Measurements from ENCODE around the gene SLC24A1. TPM values are rescaled to one million over a fixed set of nuclear protein-coding genes. Genes with fewer than 3 reads are reported as not detected.

Gene SLC24A1
- 4.9 and 6.4 TPM in 2 replicates for total RNA-seq (2021)
- percentile 42 among the genes with signal in this experiment for Bru-seq, nascent RNA
- BruChase-seq, experiment 1, labeled RNA remaining after a 2-hour chase, result percentile 38 among the genes with signal in this experiment
- BruChase-seq, experiment 2, labeled RNA remaining after a 6-hour chase, result percentile 45 among the genes with signal in this experiment
- long read RNA-seq, partial matches to known transcripts, result 0 of 3 reads
- long read RNA-seq, other reads (novel, unspliced or antisense), result 3 of 3 reads

- no TSS peak for BruUV-seq (replicated peaks)
- TF ChIP-seq CTCF (conservative IDR thresholded peaks at IDR 0.05; ENCODE audit: low read depth, low read length), result no peak
- TF ChIP-seq EZH2 (IDR thresholded peaks at IDR 0.05; ENCODE audit: borderline replicate concordance, low read depth, low read length, poor library complexity, severe bottlenecking), result no peak
- H3K4me1 ChIP-seq (ENCODE audit: insufficient read depth, low read length, poor library complexity, severe bottlenecking), result peaks cover 10% of the 10 kb centered on the region
- no peaks in the 10 kb centered on the region for H3K27me3 ChIP-seq (replicated peaks; ENCODE audit: insufficient read depth, low read depth, low read length, poor library complexity)
- H3K4me3 ChIP-seq (ENCODE audit: low read depth, low read length, poor library complexity, severe bottlenecking), result no peak within 1 kb of the TSS
- no peak within 1 kb of the TSS for H3K27ac ChIP-seq (ENCODE audit: low read depth, low read length, poor library complexity, severe bottlenecking)
- CTCF ChIA-PET, result no interaction called here
- H3K9me3 ChIP-seq (ENCODE audit: low read depth, low read length, poor library complexity, severe bottlenecking), result no peaks in the 10 kb centered on the region
- H3K36me3 ChIP-seq (ENCODE audit: insufficient read depth, low read length, poor library complexity, severe bottlenecking), result no peaks in the 10 kb centered on the region
- no peak for DNase-seq (ENCODE audit: low spot score)
- POLR2A ChIA-PET (ENCODE audit: low non-redundant PET), result no interaction called here
- intact Hi-C loops (cut with micrococcal nuclease; ENCODE audit: unreplicated experiment), result no loop called here
Measured at GRCh38 chr15:65621638-65622037, at the start of gene SLC24A1. Gene SLC24A1, plus strand, starts transcription at chr15:65621938. Its CDS starts 2,143 bp downstream, at chr15:65624081.

- TF ChIP-seq EZH2 (IDR thresholded peaks at IDR 0.05; ENCODE audit: borderline replicate concordance, low read depth, low read length, poor library complexity, severe bottlenecking), result no peak
- TF ChIP-seq CTCF (conservative IDR thresholded peaks at IDR 0.05; ENCODE audit: low read depth, low read length), result no peak
- H3K4me1 ChIP-seq (ENCODE audit: insufficient read depth, low read length, poor library complexity, severe bottlenecking), result no peaks in the 10 kb centered on the region
- no TSS peak for BruUV-seq (replicated peaks)
- no peak overlapping the region for H3K27ac ChIP-seq (ENCODE audit: low read depth, low read length, poor library complexity, severe bottlenecking)
- no peaks in the 10 kb centered on the region for H3K27me3 ChIP-seq (replicated peaks; ENCODE audit: insufficient read depth, low read depth, low read length, poor library complexity)
- DNase-seq (ENCODE audit: low spot score), result no peak
- ChIA-PET CTCF (no interaction called here), POLR2A (ENCODE audit: low non-redundant PET) (interaction anchor here (0.7 kb wide), 1 partner anchor 23 kb away, joined by 3 read pairs; no protein-coding TSS in a partner anchor)
- intact Hi-C loops (cut with micrococcal nuclease; ENCODE audit: unreplicated experiment), result no loop called here
- H3K4me3 ChIP-seq (ENCODE audit: low read depth, low read length, poor library complexity, severe bottlenecking), result no peak overlapping the region
- H3K9me3 ChIP-seq (ENCODE audit: low read depth, low read length, poor library complexity, severe bottlenecking), result no peaks in the 10 kb centered on the region
- peaks cover 79% of the 10 kb centered on the region for H3K36me3 ChIP-seq (ENCODE audit: insufficient read depth, low read length, poor library complexity, severe bottlenecking)
Measured at GRCh38 chr15:65571971-65572370, 49.8 kb upstream of the SLC24A1 start.

GRCh38 chr15:65576664-65577063 is 45.1 kb upstream of the SLC24A1 start:
- TF ChIP-seq CTCF (conservative IDR thresholded peaks at IDR 0.05; ENCODE audit: low read depth, low read length), result no peak
- TF ChIP-seq EZH2 (IDR thresholded peaks at IDR 0.05; ENCODE audit: borderline replicate concordance, low read depth, low read length, poor library complexity, severe bottlenecking), result no peak
- Histone ChIP-seq H3K4me1 (ENCODE audit: insufficient read depth, low read length, poor library complexity, severe bottlenecking) (peaks cover 16% of the 10 kb centered on the region), H3K9me3 (ENCODE audit: low read depth, low read length, poor library complexity, severe bottlenecking) (no peaks in the 10 kb centered on the region), H3K27ac (ENCODE audit: low read depth, low read length, poor library complexity, severe bottlenecking) (no peak overlapping the region), H3K36me3 (ENCODE audit: insufficient read depth, low read length, poor library complexity, severe bottlenecking) (peaks cover 54% of the 10 kb centered on the region), H3K4me3 (ENCODE audit: low read depth, low read length, poor library complexity, severe bottlenecking) (no peak overlapping the region), H3K27me3 (replicated peaks; ENCODE audit: insufficient read depth, low read depth, low read length, poor library complexity) (no peaks in the 10 kb centered on the region)
- intact Hi-C loops (cut with micrococcal nuclease; ENCODE audit: unreplicated experiment), result no loop called here
- no TSS peak for BruUV-seq (replicated peaks)
- POLR2A ChIA-PET (ENCODE audit: low non-redundant PET), result interaction anchor here (0.6 kb wide), 1 partner anchor 272 kb away, joined by 3 read pairs; the partner anchor contains the start of gene RNU5B-1
- peak; percentile 31 for DNase-seq (ENCODE audit: low spot score)
- CTCF ChIA-PET, result interaction anchor here (0.6 kb wide), 2 partner anchors 60 to 63 kb away, joined by 4 read pairs; no protein-coding TSS in a partner anchor

All from A673 (cell line).